Mesendoderm (in vitro differentiated cells): ENCODE measurements around the gene MLLT3.

Experiments
- DNase-seq: peaks from one replicate; pipeline ENCODE4 v3.0.0; 2013
- H2AK5ac ChIP-seq: 2 replicates; pipeline ENCODE4 v1.6.1; 2013; ENCODE audit warnings: low read length, inconsistent platforms
- H2BK120ac ChIP-seq: 2 replicates; pipeline ENCODE4 v1.6.1; 2013; ENCODE audit warnings: low read depth, mild to moderate bottlenecking, low read length, moderate library complexity, mixed read lengths
- H2BK15ac ChIP-seq: replicated peaks from 2 replicates; pipeline ENCODE4 v1.6.1; 2013; ENCODE audit warnings: low read depth, mild to moderate bottlenecking, moderate library complexity
- H2BK5ac ChIP-seq: 2 replicates; pipeline ENCODE4 v1.6.1; 2013; ENCODE audit warnings: low read length, inconsistent platforms
- H3K18ac ChIP-seq: 2 replicates; pipeline ENCODE4 v1.6.1; 2013; ENCODE audit warnings: mild to moderate bottlenecking, low read length, mixed read lengths
- H3K23ac ChIP-seq: one replicate; pipeline ENCODE4 v1.6.1; 2013; ENCODE audit warnings: low read length
- H3K27ac ChIP-seq: 2 replicates; pipeline ENCODE4 v1.5.1; 2013; ENCODE audit warnings: low read depth, mild to moderate bottlenecking, inconsistent platforms, low read length, moderate library complexity
- H3K27me3 ChIP-seq: 2 replicates; pipeline ENCODE4 v1.6.1; 2013; ENCODE audit warnings: low read length, control low read depth, mild to moderate bottlenecking, inconsistent platforms; ENCODE audit not compliant: insufficient read depth, poor library complexity
- H3K36me3 ChIP-seq: 2 replicates; pipeline ENCODE4 v1.6.1; 2013; ENCODE audit warnings: low read length, inconsistent platforms; ENCODE audit not compliant: control insufficient read depth, insufficient read depth
- H3K4ac ChIP-seq: one replicate; pipeline ENCODE4 v1.6.1; 2013; ENCODE audit warnings: low read depth, mild to moderate bottlenecking, low read length, moderate library complexity
- H3K4me1 ChIP-seq: 2 replicates; pipeline ENCODE4 v1.6.1; 2013; ENCODE audit warnings: low read depth, low read length, inconsistent platforms; ENCODE audit not compliant: control insufficient read depth
- H3K4me2 ChIP-seq: 2 replicates; pipeline ENCODE4 v1.6.1; 2013; ENCODE audit warnings: low read length
- H3K4me3 ChIP-seq: 2 replicates; pipeline ENCODE4 v1.5.1; 2013; ENCODE audit warnings: mild to moderate bottlenecking, low read length
- H3K56ac ChIP-seq: one replicate; pipeline ENCODE4 v1.6.1; 2013; ENCODE audit warnings: low read length
- H3K79me1 ChIP-seq: 2 replicates; pipeline ENCODE4 v1.6.1; 2013; ENCODE audit warnings: low read length, inconsistent platforms
- H3K79me2 ChIP-seq: 2 replicates; pipeline ENCODE4 v1.6.1; 2013; ENCODE audit warnings: mild to moderate bottlenecking, low read length; ENCODE audit not compliant: control insufficient read depth, insufficient read depth
- H3K9ac ChIP-seq: 2 replicates; pipeline ENCODE4 v1.6.1; 2013; ENCODE audit warnings: low read length, inconsistent platforms
- H4K5ac ChIP-seq: one replicate; pipeline ENCODE4 v1.6.1; 2013; ENCODE audit warnings: low read length
- H4K8ac ChIP-seq: one replicate; pipeline ENCODE4 v1.6.1; 2013; ENCODE audit warnings: low read depth, mild to moderate bottlenecking, control low read depth, low read length, moderate library complexity
- WGBS: extraction: QIAGEN DNeasy Blood & Tissue Kit; methylation state at CpG from one replicate; pipeline ENCODE4 v1.1.7; 2013; ENCODE audit warnings: low lambda C conversion rate, missing lambda C conversion rate; ENCODE audit not compliant: insufficient coverage; ENCODE audit errors: extremely low coverage; 5-methylcytosine and 5-hydroxymethylcytosine counted together

MLLT3 gene

GRCh38 chr9:20650313-20650712 lies 28.0 kb upstream of the MLLT3 start:
- H3K36me3 ChIP-seq, result no peaks in the 10 kb centered on the region
- no peaks in the 10 kb centered on the region for H3K79me2 ChIP-seq
- no peaks in the 10 kb centered on the region for H3K4me1 ChIP-seq
- H2BK5ac ChIP-seq, result no peak overlapping the region
- no peak overlapping the region for H3K4ac ChIP-seq
- H3K9ac ChIP-seq, result no peak overlapping the region
- H3K4me2 ChIP-seq, result no peak overlapping the region
- no CpG with 5 or more reads among the region's 4 CpGs for WGBS
- DNase-seq, result no peak
- H4K8ac ChIP-seq, result no peak overlapping the region
- H3K4me3 ChIP-seq, result no peak overlapping the region
- no peak overlapping the region for H3K56ac ChIP-seq
- H3K23ac ChIP-seq, result no peak overlapping the region
- no peak overlapping the region for H2BK15ac ChIP-seq
- no peak overlapping the region for H3K27ac ChIP-seq
- no peak overlapping the region for H4K5ac ChIP-seq
- H2BK120ac ChIP-seq, result no peak overlapping the region
- H3K79me1 ChIP-seq, result no peaks in the 10 kb centered on the region
- no peak overlapping the region for H2AK5ac ChIP-seq
- H3K27me3 ChIP-seq, result no peaks in the 10 kb centered on the region
- H3K18ac ChIP-seq, result no peak overlapping the region

GRCh38 chr9:20649381-20649780 lies 27.1 kb upstream of the MLLT3 start:
- H3K4me1 ChIP-seq, result no peaks in the 10 kb centered on the region
- H2BK15ac ChIP-seq, result no peak overlapping the region
- no peak for DNase-seq
- no peaks in the 10 kb centered on the region for H3K79me1 ChIP-seq
- no peaks in the 10 kb centered on the region for H3K36me3 ChIP-seq
- no peak overlapping the region for H4K5ac ChIP-seq
- no peaks in the 10 kb centered on the region for H3K27me3 ChIP-seq
- no peak overlapping the region for H3K4me3 ChIP-seq
- no peaks in the 10 kb centered on the region for H3K79me2 ChIP-seq
- H2AK5ac ChIP-seq, result no peak overlapping the region
- H4K8ac ChIP-seq, result no peak overlapping the region
- no peak overlapping the region for H3K18ac ChIP-seq
- no peak overlapping the region for H3K4me2 ChIP-seq
- H3K23ac ChIP-seq, result no peak overlapping the region
- no peak overlapping the region for H3K27ac ChIP-seq
- no CpG with 5 or more reads among the region's 1 CpG for WGBS
- no peak overlapping the region for H3K4ac ChIP-seq
- H2BK5ac ChIP-seq, result no peak overlapping the region
- H3K9ac ChIP-seq, result no peak overlapping the region
- H3K56ac ChIP-seq, result no peak overlapping the region
- no peak overlapping the region for H2BK120ac ChIP-seq

GRCh38 chr9:20646656-20647055 lies 24.4 kb upstream of the MLLT3 start:
- H3K79me2 ChIP-seq, result no peaks in the 10 kb centered on the region
- H4K8ac ChIP-seq, result no peak overlapping the region
- H3K9ac ChIP-seq, result no peak overlapping the region
- no peak overlapping the region for H3K23ac ChIP-seq
- H3K56ac ChIP-seq, result no peak overlapping the region
- no peak overlapping the region for H3K18ac ChIP-seq
- no peak overlapping the region for H2BK15ac ChIP-seq
- no peak overlapping the region for H4K5ac ChIP-seq
- H2AK5ac ChIP-seq, result no peak overlapping the region
- no peak for DNase-seq
- no peak overlapping the region for H3K4ac ChIP-seq
- no peak overlapping the region for H3K27ac ChIP-seq
- no peak overlapping the region for H3K4me3 ChIP-seq
- H3K4me1 ChIP-seq, result no peaks in the 10 kb centered on the region
- no peaks in the 10 kb centered on the region for H3K79me1 ChIP-seq
- no peak overlapping the region for H3K4me2 ChIP-seq
- H2BK120ac ChIP-seq, result no peak overlapping the region
- no peaks in the 10 kb centered on the region for H3K36me3 ChIP-seq
- H2BK5ac ChIP-seq, result no peak overlapping the region
- no peaks in the 10 kb centered on the region for H3K27me3 ChIP-seq
- WGBS, result no CpG with 5 or more reads among the region's 4 CpGs

GRCh38 chr9:20643660-20644059 lies 21.4 kb upstream of the MLLT3 start:
- Histone ChIP-seq H3K23ac (no peak overlapping the region), H3K18ac (no peak overlapping the region), H2AK5ac (no peak overlapping the region), H3K27me3 (no peaks in the 10 kb centered on the region), H2BK5ac (no peak overlapping the region), H3K9ac (no peak overlapping the region), H3K56ac (no peak overlapping the region), H3K27ac (no peak overlapping the region), H4K8ac (no peak overlapping the region), H2BK15ac (no peak overlapping the region), H4K5ac (no peak overlapping the region), H3K4ac (no peak overlapping the region), H3K36me3 (no peaks in the 10 kb centered on the region), H3K4me2 (no peak overlapping the region), H3K79me1 (no peaks in the 10 kb centered on the region), H3K79me2 (no peaks in the 10 kb centered on the region), H3K4me3 (no peak overlapping the region), H2BK120ac (no peak overlapping the region), H3K4me1 (no peaks in the 10 kb centered on the region)
- no CpG with 5 or more reads among the region's 3 CpGs for WGBS
- no peak for DNase-seq

GRCh38 chr9:20642045-20642444 lies 19.7 kb upstream of the MLLT3 start:
- Histone ChIP-seq H2AK5ac (no peak overlapping the region), H3K56ac (no peak overlapping the region), H3K23ac (no peak overlapping the region), H2BK5ac (no peak overlapping the region), H3K79me1 (no peaks in the 10 kb centered on the region), H3K4me2 (no peak overlapping the region), H3K9ac (no peak overlapping the region), H3K4me1 (no peaks in the 10 kb centered on the region), H2BK120ac (no peak overlapping the region), H4K5ac (no peak overlapping the region), H2BK15ac (no peak overlapping the region), H3K4me3 (no peak overlapping the region), H3K18ac (no peak overlapping the region), H3K36me3 (no peaks in the 10 kb centered on the region), H3K27me3 (no peaks in the 10 kb centered on the region), H3K79me2 (no peaks in the 10 kb centered on the region), H3K4ac (no peak overlapping the region), H3K27ac (no peak overlapping the region), H4K8ac (no peak overlapping the region)
- DNase-seq, result no peak
- no CpG with 5 or more reads among the region's 1 CpG for WGBS

- Histone ChIP-seq H3K4me3 (no peak overlapping the region), H4K5ac (no peak overlapping the region), H3K56ac (no peak overlapping the region), H2BK15ac (no peak overlapping the region), H3K18ac (no peak overlapping the region), H3K4me2 (no peak overlapping the region), H4K8ac (no peak overlapping the region), H3K79me1 (no peaks in the 10 kb centered on the region), H2AK5ac (no peak overlapping the region), H2BK120ac (no peak overlapping the region), H3K4ac (no peak overlapping the region), H3K23ac (no peak overlapping the region), H3K79me2 (no peaks in the 10 kb centered on the region), H3K4me1 (no peaks in the 10 kb centered on the region), H3K36me3 (no peaks in the 10 kb centered on the region), H3K9ac (no peak overlapping the region), H3K27ac (no peak overlapping the region), H3K27me3 (no peaks in the 10 kb centered on the region), H2BK5ac (no peak overlapping the region)
- WGBS, result no CpG with 5 or more reads among the region's 7 CpGs
- no peak for DNase-seq
Measured at GRCh38 chr9:20640331-20641187, 18.3 kb upstream of the MLLT3 start.
